ENCODE results near the gene UGDH.

The UGDH gene

GRCh38 chr4:39530682-39531081, 3.4 kb upstream of the UGDH start:
- TF ChIP-seq CTCF (IDR thresholded peaks at IDR 0.05; ENCODE audit: insufficient read depth, low read depth, low read length, missing control alignments): no peak
- no peak for DNase-seq (ENCODE audit: low read depth)
- no peak overlapping the region for H3K4me3 ChIP-seq (ENCODE audit: low read depth, low read length)

- no peak for TF ChIP-seq CTCF (IDR thresholded peaks at IDR 0.05; ENCODE audit: insufficient read depth, low read depth, low read length, missing control alignments)
- no peak overlapping the region for H3K4me3 ChIP-seq (ENCODE audit: low read depth, low read length)
- DNase-seq (ENCODE audit: low read depth): no peak
Measured at GRCh38 chr4:39529534-39529933, 2.3 kb upstream of the UGDH start.

- DNase-seq (ENCODE audit: low read depth): no peak
Measured at GRCh38 chr4:39528061-39528465, 824 bp upstream of the UGDH start.

GRCh38 chr4:39526765-39527295, 409 bp downstream of the UGDH start:
- peak overlapping the region; percentile 77 for H3K4me3 ChIP-seq (ENCODE audit: low read depth, low read length)
- peak; percentile 42 for DNase-seq (ENCODE audit: low read depth)
- no peak for TF ChIP-seq CTCF (IDR thresholded peaks at IDR 0.05; ENCODE audit: insufficient read depth, low read depth, low read length, missing control alignments)

More at GRCh38 chr4:39528061-39528465, 824 bp upstream of the UGDH start:
- peak overlapping the region; percentile 77 for H3K4me3 ChIP-seq (ENCODE audit: low read depth, low read length)
- no peak for TF ChIP-seq CTCF (IDR thresholded peaks at IDR 0.05; ENCODE audit: insufficient read depth, low read depth, low read length, missing control alignments)

- peak; percentile 4 for DNase-seq (ENCODE audit: low read depth)
- H3K4me3 ChIP-seq (ENCODE audit: low read depth, low read length): peak overlapping the region; percentile 77
- TF ChIP-seq CTCF (IDR thresholded peaks at IDR 0.05; ENCODE audit: insufficient read depth, low read depth, low read length, missing control alignments): no peak
Measured at GRCh38 chr4:39525822-39526690, 1.2 kb downstream of the UGDH start.

- H3K4me3 ChIP-seq (ENCODE audit: low read depth, low read length): no peak overlapping the region
- DNase-seq (ENCODE audit: low read depth): no peak
- TF ChIP-seq CTCF (IDR thresholded peaks at IDR 0.05; ENCODE audit: insufficient read depth, low read depth, low read length, missing control alignments): no peak
Measured at GRCh38 chr4:39524161-39524957, 2.9 kb downstream of the UGDH start.

All from GM12865 (cell line).